Uterus (tissue), 4 donors: ENCODE measurements around the gene SRRM3. TPM values are rescaled to one million over a fixed set of nuclear protein-coding genes. Genes with fewer than 3 reads are reported as not detected.
"Not testable (repeated sequence)": the region's sequence is repeated elsewhere in the genome, so short reads cannot be mapped to it uniquely, and the experiment has no call there.

Source experiments
- DNase-seq, 2 donors: peaks; one replicate each; pipeline ENCODE4 v3.0.0-alpha.2; 2019 to 2020
- H3K27ac ChIP-seq, 2 donors: fragments of 200-600 bp; sonication (generic); 1 replicate in 1 of 2; 2 replicates in 1 of 2; pipeline ENCODE4 v1.5.1; 2016 to 2018
- H3K27me3 ChIP-seq, 2 donors: fragments of 200-600 bp; sonication (generic); one replicate each; pipeline ENCODE4 v1.5.1; 2018 to 2019; ENCODE audit warnings: control low read depth in 1 of 2
- H3K36me3 ChIP-seq, 2 donors: fragments of 200-600 bp; sonication (generic); one replicate each; pipeline ENCODE4 v1.5.1; 2019; ENCODE audit warnings: control low read depth in 1 of 2
- H3K4me1 ChIP-seq, 2 donors: fragments of 200-600 bp; sonication (generic); one replicate each; pipeline ENCODE4 v1.5.1; 2018 to 2019; ENCODE audit warnings: control low read depth in 1 of 2
- H3K4me3 ChIP-seq, 2 donors: fragments of 200-600 bp; sonication (generic); 1 replicate in 1 of 2; 2 replicates in 1 of 2; pipeline ENCODE4 v1.5.1; 2018 to 2019; ENCODE audit warnings: mild to moderate bottlenecking in 1 of 2
- H3K9me3 ChIP-seq, 2 donors: fragments of 200-600 bp; sonication (generic); one replicate each; pipeline ENCODE4 v1.5.1; 2019; ENCODE audit warnings: control low read depth in 1 of 2
- CTCF ChIP-seq, 4 experiments: fragments of 200-600 bp in 2 of 4; fragments of 450-650 bp in 2 of 4; sonication (generic) in 2 of 4; IDR thresholded peaks; one replicate each; pipeline ENCODE4 v1.5.1; 2016 to 2019; ENCODE audit warnings: antibody characterized with exemption in 4 of 4, mild to moderate bottlenecking in 2 of 4, moderate library complexity in 1 of 4
- POLR2A ChIP-seq, 2 donors: fragments of 450-650 bp; IDR thresholded peaks; one replicate each; pipeline ENCODE4 v1.6.1; 2016; ENCODE audit warnings: antibody characterized with exemption in 2 of 2, mild to moderate bottlenecking in 1 of 2, moderate library complexity in 1 of 2
- intact Hi-C: fragments of 100-400 bp; cut with DNase I; formaldehyde crosslinking; loops from one replicate; pipeline ENCODE4 v1.15.1; 2023; ENCODE audit warnings: low total_unique reads
- total RNA-seq, 4 donors: library from RNA; depleted of rRNA in 3 of 4; stranded (reverse); fragments of >200 nt in 3 of 4; gene quantifications; one replicate each; pipeline versions ENCODE4 v1.1.0 to v1.2.4, GENCODE V29; 2014 to 2023
- donor health status: DM: yes; HTN: yes; CAD: no.

Gene SRRM3
- total RNA-seq, 4 donors from 2014 or later = 1.3 to 15.9 (median 6.0) TPM

GRCh38 chr7:76234282-76234584 is 32.5 kb downstream of the SRRM3 start:
- no peak overlapping the region for H3K4me3 ChIP-seq
- H3K9me3 ChIP-seq = no peaks in the 10 kb centered on the region
- no peaks in the 10 kb centered on the region for H3K4me1 ChIP-seq
- no peak for TF ChIP-seq POLR2A (IDR thresholded peaks at IDR 0.05)
- no peak overlapping the region for H3K27ac ChIP-seq
- no peak for DNase-seq
- intact Hi-C loops = no loop called here
- H3K27me3 ChIP-seq = peaks cover 0 to 11% of the 10 kb centered on the region in 2 donors
- H3K36me3 ChIP-seq = no peaks in the 10 kb centered on the region

- Histone ChIP-seq H3K27ac (no peak overlapping the region), H3K27me3 (peaks cover 0 to 11% of the 10 kb centered on the region in 2 donors), H3K4me1 (no peaks in the 10 kb centered on the region), H3K4me3 (no peak overlapping the region), H3K9me3 (no peaks in the 10 kb centered on the region), H3K36me3 (no peaks in the 10 kb centered on the region)
- peak; percentile 19 to 27 for DNase-seq
- intact Hi-C loops = no loop called here
- TF ChIP-seq CTCF (IDR thresholded peaks at IDR 0.05) = no peak
- TF ChIP-seq POLR2A (IDR thresholded peaks at IDR 0.05) = no peak
These were observed 33.3 kb downstream of the SRRM3 start for GRCh38 chr7:76234931-76235441.

GRCh38 chr7:76236224-76236623 is 34.5 kb downstream of the SRRM3 start:
- no peaks in the 10 kb centered on the region for H3K4me1 ChIP-seq

DNA sequence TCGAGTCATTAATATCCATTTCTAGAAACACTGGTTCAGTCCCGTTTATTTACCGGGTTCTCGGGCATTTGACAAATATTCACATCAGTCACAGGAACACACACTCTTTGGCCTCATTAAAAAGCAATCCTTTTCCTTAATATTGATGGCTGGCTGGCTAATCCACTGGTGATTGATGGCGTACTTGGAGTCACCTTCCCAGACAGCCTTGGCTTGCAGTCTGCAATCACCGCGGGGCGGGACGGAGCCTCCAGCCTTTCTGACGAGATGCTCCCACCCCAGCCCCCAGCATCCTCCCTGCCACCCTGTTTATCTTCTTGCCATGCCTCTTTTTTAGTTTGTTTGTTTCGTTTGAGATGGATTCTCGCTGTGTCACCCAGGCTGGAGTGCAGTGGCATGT is 36.6 kb downstream of the SRRM3 start:
- Histone ChIP-seq H3K36me3 (no peaks in the 10 kb centered on the region), H3K9me3 (no peaks in the 10 kb centered on the region), H3K27me3 (no peaks in the 10 kb centered on the region), H3K27ac (no peak overlapping the region), H3K4me1 (no peaks in the 10 kb centered on the region), H3K4me3 (no peak overlapping the region)
- TF ChIP-seq CTCF (IDR thresholded peaks at IDR 0.05) = no peak
- TF ChIP-seq POLR2A (IDR thresholded peaks at IDR 0.05) = no peak
- no peak for DNase-seq
- intact Hi-C loops = no loop called here

More at GRCh38 chr7:76236224-76236623, 34.5 kb downstream of the SRRM3 start:
- no peak overlapping the region for H3K4me3 ChIP-seq
- no peak overlapping the region for H3K27ac ChIP-seq
- H3K9me3 ChIP-seq = no peaks in the 10 kb centered on the region
- DNase-seq = no peak
- TF ChIP-seq POLR2A (IDR thresholded peaks at IDR 0.05) = no peak
- TF ChIP-seq CTCF (IDR thresholded peaks at IDR 0.05) = no peak
- intact Hi-C loops = no loop called here
- peaks cover 0 to 8% of the 10 kb centered on the region in 2 donors for H3K27me3 ChIP-seq
- H3K36me3 ChIP-seq = no peaks in the 10 kb centered on the region

- no peak overlapping the region for H3K4me3 ChIP-seq
- TF ChIP-seq CTCF (IDR thresholded peaks at IDR 0.05) (no peak), POLR2A (IDR thresholded peaks at IDR 0.05) (no peak)
- H3K27ac ChIP-seq = no peak overlapping the region
- intact Hi-C loops = no loop called here
- no peaks in the 10 kb centered on the region for H3K36me3 ChIP-seq
- H3K4me1 ChIP-seq = no peaks in the 10 kb centered on the region
- DNase-seq = no peak
- H3K27me3 ChIP-seq = no peaks in the 10 kb centered on the region
- H3K9me3 ChIP-seq = no peaks in the 10 kb centered on the region
These were observed 39.4 kb downstream of the SRRM3 start for GRCh38 chr7:76241141-76241540.

- H3K4me3 ChIP-seq, H3K27me3 ChIP-seq, H3K36me3 ChIP-seq, H3K9me3 ChIP-seq, intact Hi-C loops, H3K4me1 ChIP-seq, H3K27ac ChIP-seq, DNase-seq: not testable (repeated sequence)
These were observed 40.9 kb downstream of the SRRM3 start for GRCh38 chr7:76242517-76243063.
